Hepatocyte (in vitro differentiated cells): Measurements from ENCODE around the gene TNPO3.

Experiments
- CTCF ChIP-seq: fragments of 200-600 bp; sonication (generic); IDR thresholded peaks from 2 replicates; pipeline ENCODE4 v1.5.1; 2016; ENCODE audit warnings: antibody characterized with exemption, mild to moderate bottlenecking; ENCODE audit not compliant: poor library complexity
- EZH2 ChIP-seq: fragments of 200-600 bp; sonication (generic); IDR thresholded peaks from 2 replicates; pipeline ENCODE4 v1.6.1; 2016; ENCODE audit warnings: antibody characterized with exemption, mild to moderate bottlenecking, borderline replicate concordance

GRCh38 chr7:129045682-129046081, 9.2 kb downstream of the TNPO3 start:
- TF ChIP-seq EZH2: no peak
- no peak for TF ChIP-seq CTCF
